DOHH2 (cell line): ENCODE measurements around the gene MEST.

ENCODE experiments used
- H3F3A ChIP-seq: fragments of 200-600 bp; sonication (generic), shearing (Covaris generic); 2 replicates; pipeline ENCODE4 v1.6.0; 2016; ENCODE audit warnings: antibody characterized with exemption, mild to moderate bottlenecking; ENCODE audit not compliant: control insufficient read depth, insufficient read depth
- H3K27ac ChIP-seq: fragments of 200-600 bp; sonication (generic); 2 replicates; pipeline ENCODE4 v1.5.1; 2014; ENCODE audit warnings: low read depth, mild to moderate bottlenecking, low read length, moderate library complexity
- H3K27me3 ChIP-seq: fragments of 200-600 bp; sonication (generic); 2 replicates; pipeline ENCODE4 v1.6.1; 2014; ENCODE audit warnings: mild to moderate bottlenecking, low read length, mixed read lengths; ENCODE audit not compliant: control insufficient read depth
- H3K36me3 ChIP-seq: fragments of 200-600 bp; sonication (generic); 2 replicates; pipeline ENCODE4 v1.6.1; 2014; ENCODE audit warnings: mild to moderate bottlenecking, low read length, moderate library complexity, mixed read lengths; ENCODE audit not compliant: control insufficient read depth
- H3K4me1 ChIP-seq: fragments of 200-600 bp; sonication (generic); 2 replicates; pipeline ENCODE4 v1.6.1; 2014; ENCODE audit warnings: mild to moderate bottlenecking, low read length, mixed read lengths; ENCODE audit not compliant: control insufficient read depth
- H3K4me2 ChIP-seq: fragments of 200-600 bp; sonication (generic); 2 replicates; pipeline ENCODE4 v1.6.0; 2014; ENCODE audit warnings: mild to moderate bottlenecking, low read length, moderate library complexity
- H3K4me3 ChIP-seq: fragments of 200-600 bp; sonication (generic); 2 replicates; pipeline ENCODE4 v1.5.1; 2014; ENCODE audit warnings: mild to moderate bottlenecking, low read length, mixed read lengths
- H3K79me2 ChIP-seq: fragments of 200-600 bp; sonication (generic); 2 replicates; pipeline ENCODE4 v1.6.1; 2014; ENCODE audit warnings: mild to moderate bottlenecking, low read length, mixed read lengths; ENCODE audit not compliant: control insufficient read depth
- H3K9me2 ChIP-seq: fragments of 200-600 bp; sonication (generic); replicated peaks from 2 replicates; pipeline ENCODE4 v1.6.1; 2014; ENCODE audit warnings: mild to moderate bottlenecking, low read length, mixed read lengths; ENCODE audit not compliant: control insufficient read depth
- H3K9me3 ChIP-seq: fragments of 200-600 bp; sonication (generic); 2 replicates; pipeline ENCODE4 v1.6.1; 2014; ENCODE audit warnings: antibody characterized with exemption, low read length, mixed read lengths; ENCODE audit not compliant: control insufficient read depth, insufficient read depth
- H4K20me1 ChIP-seq: fragments of 200-600 bp; sonication (generic); 2 replicates; pipeline ENCODE4 v1.6.0; 2014; ENCODE audit warnings: low read depth, mild to moderate bottlenecking, antibody characterized with exemption, low read length, moderate library complexity; ENCODE audit not compliant: control insufficient read depth, insufficient read depth
- CTCF ChIP-seq: fragments of 200-600 bp; sonication (generic); IDR thresholded peaks from one replicate; pipeline ENCODE4 v1.5.1; 2014; ENCODE audit warnings: antibody characterized with exemption, mild to moderate bottlenecking, low read depth, low read length; ENCODE audit not compliant: poor library complexity, severe bottlenecking
- EZH2phosphoT487 ChIP-seq: fragments of 200-600 bp; sonication (generic); IDR thresholded peaks from 2 replicates; pipeline ENCODE4 v1.6.1; 2017; ENCODE audit warnings: borderline replicate concordance, mild to moderate bottlenecking, antibody characterized with exemption, low read length, moderate library complexity, mixed read lengths

MEST gene

GRCh38 chr7:130486114-130486953, 5.6 kb upstream of the MEST start:
- Histone ChIP-seq H3K4me2 (peak overlapping the region; percentile 72), H3K9me2 (no peaks in the 10 kb centered on the region), H3K27me3 (peaks cover 76% of the 10 kb centered on the region), H3K27ac (no peak overlapping the region), H3F3A (no peaks in the 10 kb centered on the region), H3K79me2 (no peaks in the 10 kb centered on the region), H3K4me1 (peaks cover 13% of the 10 kb centered on the region), H3K9me3 (peaks cover 3% of the 10 kb centered on the region), H3K4me3 (peak overlapping the region; percentile 69), H4K20me1 (no peaks in the 10 kb centered on the region), H3K36me3 (no peaks in the 10 kb centered on the region)
- no peak for TF ChIP-seq EZH2phosphoT487
- TF ChIP-seq CTCF, result peak; percentile 95

GRCh38 chr7:130486954-130487436, 4.9 kb upstream of the MEST start:
- Histone ChIP-seq H3K27me3 (peaks cover 75% of the 10 kb centered on the region), H3K9me2 (no peaks in the 10 kb centered on the region), H4K20me1 (no peaks in the 10 kb centered on the region), H3K27ac (no peak overlapping the region), H3K79me2 (no peaks in the 10 kb centered on the region), H3K4me3 (peak overlapping the region; percentile 69), H3K36me3 (no peaks in the 10 kb centered on the region), H3K9me3 (peaks cover 8% of the 10 kb centered on the region), H3K4me2 (peak overlapping the region; percentile 72), H3F3A (no peaks in the 10 kb centered on the region), H3K4me1 (peaks cover 13% of the 10 kb centered on the region)
- no peak for TF ChIP-seq EZH2phosphoT487
- TF ChIP-seq CTCF, result no peak

- Histone ChIP-seq H3K36me3 (no peaks in the 10 kb centered on the region), H3K79me2 (no peaks in the 10 kb centered on the region), H3K27me3 (peaks cover 84% of the 10 kb centered on the region), H4K20me1 (no peaks in the 10 kb centered on the region), H3K27ac (no peak overlapping the region), H3K4me2 (no peak overlapping the region), H3K9me3 (peaks cover 22% of the 10 kb centered on the region), H3K4me1 (peaks cover 13% of the 10 kb centered on the region), H3K9me2 (no peaks in the 10 kb centered on the region), H3K4me3 (no peak overlapping the region), H3F3A (no peaks in the 10 kb centered on the region)
- TF ChIP-seq CTCF (no peak), EZH2phosphoT487 (no peak)
These were observed 3.3 kb upstream of the MEST start for GRCh38 chr7:130488392-130489139.
